GM15510 (cell line): ENCODE results near the gene GRM4.

Experiments
- POLR2A ChIP-seq: IDR thresholded peaks from 3 replicates; pipeline ENCODE4 v1.6.1; 2011; ENCODE audit warnings: borderline replicate concordance; ENCODE audit not compliant: insufficient read length; ENCODE audit errors: extremely low read depth

GRM4 gene

GRCh38 chr6:34062815-34063214, 83.1 kb downstream of the GRM4 start:
- no peak for TF ChIP-seq POLR2A

DNA sequence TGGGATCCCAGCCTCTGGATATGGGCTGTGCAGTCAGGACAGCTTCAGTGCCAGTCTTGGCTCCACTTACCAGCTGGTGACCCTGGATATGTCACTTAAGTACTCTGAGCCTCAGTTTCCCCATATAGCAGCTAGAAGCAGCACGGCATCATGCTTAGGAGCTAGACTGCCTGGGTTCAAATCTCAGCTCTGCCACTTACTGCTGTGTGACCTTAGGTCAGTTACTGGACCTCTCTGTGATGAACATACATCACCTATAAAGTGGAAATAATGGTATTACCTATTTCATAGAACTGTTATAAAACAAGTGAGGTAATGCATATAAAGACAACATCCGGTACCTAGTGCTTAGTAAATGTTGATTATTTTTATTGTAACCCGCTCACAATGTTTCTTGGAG, 83.7 kb downstream of the GRM4 start:
- TF ChIP-seq POLR2A = no peak

- TF ChIP-seq POLR2A = no peak
These were observed 84.5 kb downstream of the GRM4 start for GRCh38 chr6:34061348-34061747.

- TF ChIP-seq POLR2A = no peak
These were observed 86.0 kb downstream of the GRM4 start for GRCh38 chr6:34059914-34060313.

- no peak for TF ChIP-seq POLR2A
These were observed 86.7 kb downstream of the GRM4 start for GRCh38 chr6:34059136-34059731.

- TF ChIP-seq POLR2A = no peak
These were observed 88.1 kb downstream of the GRM4 start for GRCh38 chr6:34057790-34058189.

DNA sequence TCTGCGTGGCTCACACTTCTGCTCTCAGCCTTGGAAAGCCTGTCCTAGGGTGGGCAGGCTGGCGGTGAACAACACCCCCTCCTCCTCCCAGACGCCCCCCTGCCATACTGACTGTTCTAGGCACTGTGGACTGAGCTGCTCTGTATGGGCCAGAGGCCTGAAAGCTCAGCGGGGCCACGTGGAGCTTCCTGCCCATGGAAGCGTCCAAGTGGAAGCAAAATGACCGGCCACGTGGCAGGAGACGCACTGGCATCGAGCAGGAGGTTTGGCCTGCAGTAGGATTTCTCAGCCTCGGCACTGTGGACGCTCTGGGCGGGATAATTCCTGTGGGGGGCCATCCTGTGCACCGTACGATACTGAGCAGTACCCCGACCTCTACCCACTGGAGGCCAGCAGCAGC, 88.7 kb downstream of the GRM4 start:
- TF ChIP-seq POLR2A = no peak

DNA sequence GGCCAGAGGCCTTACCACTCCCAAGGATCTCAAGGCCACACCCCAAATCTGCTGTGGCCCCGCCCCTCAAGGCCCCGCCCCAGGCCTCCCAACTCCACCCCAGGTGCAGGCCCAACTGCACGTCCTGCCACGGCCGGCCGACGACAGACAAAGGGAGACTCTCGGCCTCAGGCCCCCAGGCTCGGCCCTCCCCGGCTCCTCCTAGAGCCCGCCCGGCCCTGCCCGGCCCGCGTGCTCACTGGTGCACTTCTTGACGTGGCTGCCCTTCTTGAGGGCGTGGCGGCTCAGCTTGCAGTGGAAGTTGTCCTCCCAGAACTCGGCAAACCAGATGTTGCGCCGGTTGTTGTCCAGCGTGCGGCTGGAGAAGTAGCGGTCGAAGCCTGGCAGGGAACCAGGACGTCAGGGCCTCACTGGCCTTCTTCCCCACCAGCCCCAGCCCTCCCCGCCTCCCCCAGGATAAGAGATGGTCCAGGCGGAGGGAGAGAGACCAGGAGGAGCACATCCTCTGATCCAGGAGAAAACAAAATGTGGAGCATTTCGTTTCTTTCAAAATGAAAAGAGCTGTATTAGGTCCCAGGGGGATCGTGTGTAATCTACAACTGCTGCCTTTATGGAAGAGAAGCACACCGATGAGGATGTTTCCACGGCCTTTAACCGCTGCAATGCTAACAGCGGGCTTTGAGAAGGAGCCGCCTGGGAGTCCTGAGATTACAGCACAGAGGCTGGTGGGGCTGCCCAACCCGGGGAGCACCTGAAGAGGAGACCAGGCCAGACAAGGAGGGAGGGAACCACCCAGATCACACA, 89.4 kb downstream of the GRM4 start:
- TF ChIP-seq POLR2A = no peak

GRCh38 chr6:34055223-34055933, 90.5 kb downstream of the GRM4 start:
- TF ChIP-seq POLR2A = no peak

DNA sequence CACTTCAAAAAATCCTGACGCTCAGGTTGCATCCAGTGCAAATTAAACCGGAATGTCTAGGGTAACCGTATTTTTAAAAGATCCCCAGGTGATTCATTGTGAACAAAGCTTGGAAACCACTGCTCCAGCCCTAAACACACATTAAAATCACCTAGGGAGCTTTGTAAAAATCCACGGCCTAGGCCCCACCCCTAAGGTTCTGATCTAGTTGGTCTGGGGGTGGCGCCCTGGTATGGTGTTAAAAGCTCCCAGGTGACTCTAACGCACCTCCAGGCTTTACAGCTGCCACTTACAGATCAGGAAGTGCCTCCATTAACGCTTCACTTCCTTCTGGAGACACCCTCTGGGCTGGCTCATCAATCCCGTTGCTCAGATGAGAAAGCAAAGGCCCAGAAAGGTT, 92.2 kb downstream of the GRM4 start:
- TF ChIP-seq POLR2A = no peak

- no peak for TF ChIP-seq POLR2A
These were observed 92.8 kb downstream of the GRM4 start for GRCh38 chr6:34052918-34053608.

DNA sequence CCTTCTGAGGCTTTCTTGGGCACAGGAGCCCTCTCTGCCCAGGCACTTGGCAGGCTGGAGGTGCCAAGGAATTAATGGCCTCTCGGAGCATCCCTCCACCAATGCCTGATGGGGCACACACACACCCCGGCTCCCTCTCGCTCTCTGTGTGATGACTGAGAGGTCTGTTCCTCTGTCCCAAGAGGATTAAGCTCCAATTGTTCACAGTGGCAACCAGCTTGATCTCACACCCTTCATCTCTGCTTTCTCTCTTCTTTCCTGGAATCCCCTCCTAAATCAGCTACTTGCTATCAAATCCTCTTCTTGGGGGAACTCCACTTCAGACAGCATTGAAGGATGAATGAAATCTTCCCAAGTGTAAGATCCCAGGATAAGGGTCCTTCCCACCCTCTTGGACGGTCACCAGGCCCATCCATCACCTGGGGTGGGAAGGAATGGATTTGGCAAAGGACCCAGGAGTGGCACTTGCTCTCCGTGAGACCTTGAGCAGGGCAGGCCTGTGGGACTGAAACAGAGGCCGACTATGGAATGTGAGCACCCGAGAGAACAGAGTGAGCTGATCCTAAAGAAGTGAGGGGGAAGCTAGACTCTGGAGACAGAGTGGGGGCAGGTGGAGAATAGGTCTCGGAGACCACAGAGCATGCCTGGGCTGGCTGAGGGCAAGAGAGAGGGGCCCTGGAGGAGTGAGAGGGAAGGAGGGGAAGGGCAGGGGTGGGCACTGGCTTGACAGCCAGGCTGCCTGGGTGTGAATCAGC, 93.6 kb downstream of the GRM4 start:
- TF ChIP-seq POLR2A = no peak

DNA sequence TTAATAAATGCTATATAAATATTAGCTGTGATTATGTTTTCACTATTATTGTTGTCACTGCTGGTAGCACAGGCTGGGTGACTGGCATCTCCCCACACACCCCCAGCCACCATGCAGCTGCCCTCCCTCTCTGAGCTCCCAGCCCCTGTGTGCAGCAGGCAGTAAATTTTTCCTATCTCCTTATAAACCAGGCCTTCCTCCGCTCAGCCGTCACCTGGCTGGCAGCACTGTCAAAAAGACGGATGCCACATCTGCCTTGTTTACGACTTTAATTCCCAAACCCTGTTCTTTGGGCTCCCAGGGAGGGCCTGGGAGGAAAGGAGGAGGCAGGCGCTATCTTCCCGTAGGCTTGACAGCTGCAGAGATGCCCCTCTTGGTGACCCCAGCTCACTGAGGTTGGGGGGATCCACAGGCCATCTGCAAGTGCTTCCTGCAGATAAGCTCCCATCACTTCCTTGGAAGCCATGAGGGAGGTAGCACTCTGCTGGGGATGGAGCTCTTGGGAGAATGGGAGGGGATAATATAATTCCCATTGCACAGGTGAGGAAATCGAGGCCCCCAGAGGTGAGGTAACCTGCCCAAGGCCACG, 94.5 kb downstream of the GRM4 start:
- no peak for TF ChIP-seq POLR2A

- no peak for TF ChIP-seq POLR2A
These were observed 95.2 kb downstream of the GRM4 start for GRCh38 chr6:34050691-34051090.
